ENCODE results near the gene TXLNB.

DNA sequence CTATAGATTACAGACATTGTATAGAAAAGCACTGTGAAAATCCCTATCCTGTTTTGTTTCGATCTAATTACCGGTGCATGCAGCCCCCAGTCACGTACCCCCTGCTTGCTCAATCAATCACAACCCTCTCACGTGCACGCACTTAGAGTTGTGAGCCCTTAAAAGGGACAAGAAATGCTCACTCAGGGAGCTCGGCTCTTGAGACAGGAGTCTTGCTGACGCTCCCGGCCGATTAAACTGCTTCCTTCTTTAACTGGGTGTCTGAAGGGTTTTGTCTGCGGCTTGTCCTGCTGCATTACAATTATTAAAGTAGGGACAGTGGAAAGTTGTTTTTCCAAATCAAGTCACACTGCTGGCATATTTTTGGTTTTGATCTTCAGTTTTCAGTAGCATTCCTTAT, 2.6 kb downstream of the TXLNB start:
- TF ChIP-seq, protein P1, sequence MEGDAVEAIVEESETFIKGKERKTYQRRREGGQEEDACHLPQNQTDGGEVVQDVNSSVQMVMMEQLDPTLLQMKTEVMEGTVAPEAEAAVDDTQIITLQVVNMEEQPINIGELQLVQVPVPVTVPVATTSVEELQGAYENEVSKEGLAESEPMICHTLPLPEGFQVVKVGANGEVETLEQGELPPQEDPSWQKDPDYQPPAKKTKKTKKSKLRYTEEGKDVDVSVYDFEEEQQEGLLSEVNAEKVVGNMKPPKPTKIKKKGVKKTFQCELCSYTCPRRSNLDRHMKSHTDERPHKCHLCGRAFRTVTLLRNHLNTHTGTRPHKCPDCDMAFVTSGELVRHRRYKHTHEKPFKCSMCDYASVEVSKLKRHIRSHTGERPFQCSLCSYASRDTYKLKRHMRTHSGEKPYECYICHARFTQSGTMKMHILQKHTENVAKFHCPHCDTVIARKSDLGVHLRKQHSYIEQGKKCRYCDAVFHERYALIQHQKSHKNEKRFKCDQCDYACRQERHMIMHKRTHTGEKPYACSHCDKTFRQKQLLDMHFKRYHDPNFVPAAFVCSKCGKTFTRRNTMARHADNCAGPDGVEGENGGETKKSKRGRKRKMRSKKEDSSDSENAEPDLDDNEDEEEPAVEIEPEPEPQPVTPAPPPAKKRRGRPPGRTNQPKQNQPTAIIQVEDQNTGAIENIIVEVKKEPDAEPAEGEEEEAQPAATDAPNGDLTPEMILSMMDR (IDR thresholded peaks at IDR 0.05; ENCODE audit: insufficient read depth, low read length) = no peak
- no peak for TF ChIP-seq REST (IDR thresholded peaks at IDR 0.05; ENCODE audit: insufficient replicate concordance, low read depth)
- no peak for TF ChIP-seq POLR2AphosphoS5 (IDR thresholded peaks at IDR 0.05; ENCODE audit: low read depth)
